Measurements from ENCODE around the gene NFATC2IP. TPM values are rescaled to one million over a fixed set of nuclear protein-coding genes. Genes with fewer than 3 reads are reported as not detected.

Gene NFATC2IP
- total RNA-seq, 3 donors from 2014 or later: 23.2 to 38.1 (median 27.9) TPM

DNA sequence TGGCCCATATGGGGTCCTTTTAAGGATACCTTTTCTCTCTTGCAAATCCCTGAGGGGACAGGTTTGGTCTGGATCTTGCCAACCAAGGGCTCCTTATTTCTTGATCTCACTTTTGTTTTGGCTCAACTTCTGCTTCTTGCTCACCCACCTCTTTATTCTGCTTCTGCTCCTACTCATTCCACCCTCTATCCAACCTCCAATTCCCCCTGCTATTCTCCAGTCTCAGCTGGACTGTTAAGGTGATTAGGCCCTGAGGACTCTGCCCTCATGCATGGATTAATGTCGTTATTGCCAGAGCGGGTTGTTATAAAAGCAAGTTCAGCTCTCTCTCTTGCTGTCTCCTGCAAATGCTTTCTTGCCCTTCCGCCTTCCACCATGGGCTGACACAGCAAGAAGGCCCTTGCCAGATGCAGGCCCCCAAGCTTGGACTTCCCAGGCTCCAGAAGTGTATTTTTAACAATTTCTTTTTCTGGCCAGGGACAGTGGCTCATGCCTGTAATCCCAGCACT lies 63.9 kb downstream of the NFATC2IP start:
- Histone ChIP-seq H3K27ac (no peak overlapping the region), H3K4me3 (no peak overlapping the region), H3K9me3 (no peaks in the 10 kb centered on the region), H3K4me1 (no peaks in the 10 kb centered on the region), H3K27me3 (no peaks in the 10 kb centered on the region), H3K36me3 (no peaks in the 10 kb centered on the region)
- TF ChIP-seq, protein P1, sequence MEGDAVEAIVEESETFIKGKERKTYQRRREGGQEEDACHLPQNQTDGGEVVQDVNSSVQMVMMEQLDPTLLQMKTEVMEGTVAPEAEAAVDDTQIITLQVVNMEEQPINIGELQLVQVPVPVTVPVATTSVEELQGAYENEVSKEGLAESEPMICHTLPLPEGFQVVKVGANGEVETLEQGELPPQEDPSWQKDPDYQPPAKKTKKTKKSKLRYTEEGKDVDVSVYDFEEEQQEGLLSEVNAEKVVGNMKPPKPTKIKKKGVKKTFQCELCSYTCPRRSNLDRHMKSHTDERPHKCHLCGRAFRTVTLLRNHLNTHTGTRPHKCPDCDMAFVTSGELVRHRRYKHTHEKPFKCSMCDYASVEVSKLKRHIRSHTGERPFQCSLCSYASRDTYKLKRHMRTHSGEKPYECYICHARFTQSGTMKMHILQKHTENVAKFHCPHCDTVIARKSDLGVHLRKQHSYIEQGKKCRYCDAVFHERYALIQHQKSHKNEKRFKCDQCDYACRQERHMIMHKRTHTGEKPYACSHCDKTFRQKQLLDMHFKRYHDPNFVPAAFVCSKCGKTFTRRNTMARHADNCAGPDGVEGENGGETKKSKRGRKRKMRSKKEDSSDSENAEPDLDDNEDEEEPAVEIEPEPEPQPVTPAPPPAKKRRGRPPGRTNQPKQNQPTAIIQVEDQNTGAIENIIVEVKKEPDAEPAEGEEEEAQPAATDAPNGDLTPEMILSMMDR (IDR thresholded peaks at IDR 0.05): no peak
- TF ChIP-seq POLR2A (IDR thresholded peaks at IDR 0.05): no peak
- intact Hi-C loops (cut with DNase I; ENCODE audit: low total_unique reads): no loop called here
- no peak for DNase-seq (ENCODE audit: low spot score in 2 of 2)

Other genes with a start within 250 kb of the NFATC2IP start
- 100 to 1,000 TPM; 203 to 259 (median 214) TPM for gene EIF3C, start 239.5 kb upstream of the NFATC2IP start, total RNA-seq
- 10 to 100 TPM in 1 of 3 donors, 1 to 10 TPM in 2; 6.4 to 12.3 (median 6.6) TPM for gene NPIPB9, start 199.2 kb upstream of the NFATC2IP start, total RNA-seq
- 10 to 100 TPM; 43.8 to 62.6 (median 58.1) TPM for gene ATXN2L, start 127.9 kb upstream of the NFATC2IP start, total RNA-seq
- gene TUFM, start 104.6 kb upstream of the NFATC2IP start, total RNA-seq: 100 to 1,000 TPM in 1 of 3 donors, 10 to 100 TPM in 2; 97.9 to 103 (median 98.4) TPM
- 10 to 100 TPM; 20.0 to 28.8 (median 23.6) TPM for gene SH2B1, start 87.1 kb upstream of the NFATC2IP start, total RNA-seq
- gene ATP2A1, start 72.4 kb upstream of the NFATC2IP start, total RNA-seq: under 1 TPM; 0.15 to 0.48 (median 0.33) TPM
- 10 to 100 TPM; 14.2 to 35.1 (median 25.6) TPM for gene RABEP2, start 25.7 kb upstream of the NFATC2IP start, total RNA-seq
- not detected for gene CD19, start 19.0 kb upstream of the NFATC2IP start, total RNA-seq
- 10 to 100 TPM; 15.1 to 19.5 (median 17.8) TPM for gene SPNS1, start 23.8 kb downstream of the NFATC2IP start, total RNA-seq
- gene LAT, start 34.1 kb downstream of the NFATC2IP start, total RNA-seq: 1 to 10 TPM; 4.0 to 8.2 (median 4.3) TPM